HG02870 (cell line): ENCODE measurements around the gene GOLGA3.
"Not testable (repeated sequence)": the region's sequence is repeated elsewhere in the genome, so short reads cannot be mapped to it uniquely, and the experiment has no call there.

ENCODE experiments used
- ATAC-seq: cut with Tn5 transposase; IDR thresholded peaks from one replicate; pipeline ENCODE4 v1.9.1; 2021; ENCODE audit warnings: mild to moderate bottlenecking, moderate library complexity; ENCODE audit not compliant: unreplicated experiment

Gene GOLGA3

DNA sequence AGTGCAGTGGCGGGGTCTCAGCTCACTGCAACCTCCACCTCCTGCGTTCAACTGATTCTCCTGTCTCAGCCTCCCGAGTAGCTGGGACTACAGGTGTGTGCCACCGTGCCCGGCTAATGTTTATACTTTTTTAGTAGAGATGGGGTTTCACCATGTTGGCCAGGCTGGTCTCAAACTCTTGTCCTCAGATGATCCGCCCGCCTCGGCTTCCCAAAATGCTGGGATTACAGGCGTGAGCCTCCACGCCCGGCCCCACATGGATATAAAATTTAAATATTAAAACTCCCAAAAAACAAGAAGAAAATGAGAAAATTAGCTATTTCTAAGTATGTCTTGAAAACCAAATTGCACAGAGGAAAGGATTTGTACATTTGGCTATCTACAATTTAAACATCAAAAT lies 16.0 kb upstream of the GOLGA3 start:
- not testable (repeated sequence) for ATAC-seq

DNA sequence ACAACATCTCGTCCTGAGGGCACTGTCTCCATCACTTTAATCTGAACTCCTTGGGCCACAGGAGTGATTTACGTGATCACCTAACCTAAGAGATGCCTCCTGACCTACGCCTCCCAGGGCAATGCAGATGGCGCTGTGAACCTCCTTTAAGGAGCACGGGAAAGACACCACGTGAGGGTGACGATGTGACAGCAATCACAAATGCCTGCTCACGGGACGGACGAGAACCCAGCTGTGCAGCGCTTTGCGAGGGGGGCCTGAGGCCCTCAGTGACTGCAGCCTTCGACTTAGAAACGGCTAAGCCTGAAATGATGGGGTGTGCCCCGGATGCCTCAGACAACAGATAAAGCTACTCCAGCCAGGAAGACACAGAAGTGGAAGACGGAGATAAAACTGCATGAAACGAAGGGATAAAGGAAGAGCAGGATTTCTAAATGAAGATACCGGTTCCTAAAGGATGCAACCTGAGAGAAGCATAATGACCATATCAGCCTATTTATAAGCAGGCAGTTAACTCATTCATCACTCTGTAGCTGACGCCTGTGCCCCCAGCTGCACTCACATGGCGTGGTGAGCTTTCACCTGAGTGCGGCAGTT lies 13.9 kb upstream of the GOLGA3 start:
- ATAC-seq = no peak

DNA sequence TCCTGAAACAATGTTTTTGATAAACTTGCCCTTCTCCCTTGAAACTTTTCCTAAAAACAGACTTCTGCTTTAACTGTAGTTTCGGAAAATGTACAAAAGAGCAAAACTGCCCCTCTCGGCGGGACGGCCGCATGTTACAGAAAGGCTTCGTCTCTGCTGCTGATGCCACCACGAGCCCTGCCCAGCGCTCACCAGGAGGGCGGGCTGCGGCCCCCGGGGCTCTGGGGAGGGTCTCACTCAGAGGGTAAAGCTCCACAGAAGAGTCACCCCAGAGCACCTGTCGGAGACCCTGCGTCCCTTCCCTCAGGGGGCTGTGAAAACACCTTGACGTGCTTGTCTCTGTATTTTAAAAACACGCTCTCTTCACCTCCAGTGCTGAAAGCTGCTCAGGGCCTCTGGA lies 12.5 kb upstream of the GOLGA3 start:
- ATAC-seq = no peak

DNA sequence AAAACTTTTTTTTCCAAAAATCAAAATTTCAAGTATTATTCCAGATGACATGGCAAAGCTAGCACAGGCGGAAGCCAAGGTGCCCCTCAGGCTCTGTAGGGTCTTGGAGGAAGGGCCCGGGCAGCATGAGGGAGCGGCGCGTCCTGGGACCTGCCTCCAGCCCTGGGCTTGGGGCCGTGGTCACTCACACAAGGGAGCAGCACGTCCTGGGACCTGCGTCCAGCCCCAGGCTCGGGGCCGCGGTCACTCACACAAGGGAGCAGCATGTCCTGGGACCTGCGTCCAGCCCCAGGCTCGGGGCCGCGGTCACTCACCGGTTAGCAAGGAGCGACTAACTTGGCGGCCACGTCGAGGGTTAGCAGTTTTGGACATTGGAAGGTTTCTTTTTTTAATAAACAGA lies 11.9 kb upstream of the GOLGA3 start:
- ATAC-seq = no peak

DNA sequence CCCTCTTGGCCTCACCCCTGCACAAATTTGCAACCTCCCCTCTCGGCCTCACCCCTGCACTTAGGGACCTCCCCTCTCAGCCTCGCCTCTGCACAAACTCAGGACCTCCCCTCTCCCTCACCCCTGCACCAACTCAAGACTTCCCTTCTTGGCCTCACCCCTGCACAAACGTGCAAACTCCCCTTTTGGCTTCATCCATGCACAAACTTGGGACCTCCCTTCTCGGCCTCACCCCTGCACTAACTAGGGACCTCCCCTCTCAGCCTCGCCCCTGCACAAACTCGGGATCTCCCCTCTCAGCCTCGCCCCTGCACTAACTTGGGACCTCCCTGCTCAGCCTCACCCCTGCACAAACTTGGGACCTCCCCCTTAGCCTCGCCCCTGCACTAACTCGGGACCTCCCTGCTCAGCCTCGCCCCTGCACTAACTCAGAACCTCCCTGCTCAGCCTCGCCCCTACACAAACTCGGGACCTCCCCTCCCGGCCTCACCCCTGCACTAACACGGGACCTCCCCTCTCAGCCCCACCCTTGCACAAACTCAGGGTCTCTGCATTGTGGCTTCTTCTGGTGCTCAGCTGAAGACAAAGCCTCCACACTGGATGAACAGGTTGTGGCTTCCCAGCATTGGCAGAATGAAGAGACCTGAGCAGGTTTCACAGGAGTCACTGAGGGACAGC lies 11.0 kb upstream of the GOLGA3 start:
- no peak for ATAC-seq

DNA sequence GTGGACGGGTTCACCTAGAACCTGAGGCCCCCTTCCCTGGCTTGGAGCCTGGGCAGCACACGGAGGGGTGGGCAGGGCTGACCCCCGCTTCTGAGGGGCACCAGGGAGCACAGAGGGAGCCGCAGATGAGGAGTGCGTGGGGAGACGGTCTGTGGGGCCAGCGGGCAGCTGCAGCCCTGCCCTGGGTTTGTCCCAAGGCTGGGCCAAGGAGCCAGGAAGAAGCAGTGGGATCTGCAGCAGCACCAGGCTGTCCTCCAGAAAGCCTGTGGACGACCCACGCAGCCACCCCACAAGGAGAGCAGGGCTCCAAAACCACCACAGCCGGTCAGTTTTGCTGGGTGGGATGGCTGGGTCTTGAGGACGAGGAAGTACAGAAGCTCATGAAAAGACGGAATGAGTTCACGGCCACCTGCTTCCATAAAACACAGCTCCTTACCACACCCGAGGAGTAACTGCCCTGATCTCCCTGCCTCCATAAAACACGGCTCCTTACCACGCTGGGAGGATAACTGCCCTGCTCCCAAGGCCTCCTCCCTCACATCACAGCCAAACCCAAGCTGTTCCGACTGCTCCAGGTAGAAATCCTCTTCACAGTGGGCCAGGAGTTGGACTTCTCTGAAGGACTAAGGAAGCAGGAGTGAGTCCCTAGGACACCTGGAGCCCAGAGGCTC lies 9.9 kb upstream of the GOLGA3 start:
- no peak for ATAC-seq

DNA sequence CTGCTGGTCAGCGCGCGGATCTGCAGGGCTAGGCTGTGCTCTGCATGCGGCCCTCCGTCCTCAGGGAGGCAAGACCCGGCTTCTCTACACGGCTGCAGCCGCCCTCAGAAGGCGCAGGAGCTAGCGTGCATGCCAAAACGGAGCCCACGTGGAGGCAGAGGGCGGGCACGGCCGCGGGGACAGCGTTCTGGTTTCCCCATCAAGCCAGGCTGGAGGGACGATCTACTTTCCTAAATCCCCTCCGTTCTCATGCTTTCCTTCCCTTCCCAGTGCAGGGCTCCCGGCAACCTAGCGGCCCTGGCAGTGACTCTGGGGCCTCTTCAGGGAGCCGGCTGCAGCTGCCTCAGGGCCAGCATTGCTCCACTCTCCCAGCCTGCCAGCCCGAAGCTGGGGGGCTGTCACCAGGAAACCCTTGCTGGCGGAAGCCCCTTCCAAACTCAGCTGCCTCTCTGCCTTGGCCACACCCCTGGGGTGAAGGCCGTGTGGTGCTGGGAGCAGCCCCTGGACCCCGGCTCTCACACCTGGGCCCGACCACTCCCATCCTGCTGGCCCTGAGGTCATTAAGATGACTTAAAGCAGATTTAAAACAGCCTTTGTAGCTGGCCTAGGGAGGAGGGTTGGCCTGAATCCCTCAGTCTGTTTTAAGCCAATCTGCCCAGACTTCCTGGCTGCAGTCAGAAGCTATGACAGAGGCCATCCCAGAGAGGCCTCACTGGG lies 9.2 kb upstream of the GOLGA3 start:
- ATAC-seq = no peak

DNA sequence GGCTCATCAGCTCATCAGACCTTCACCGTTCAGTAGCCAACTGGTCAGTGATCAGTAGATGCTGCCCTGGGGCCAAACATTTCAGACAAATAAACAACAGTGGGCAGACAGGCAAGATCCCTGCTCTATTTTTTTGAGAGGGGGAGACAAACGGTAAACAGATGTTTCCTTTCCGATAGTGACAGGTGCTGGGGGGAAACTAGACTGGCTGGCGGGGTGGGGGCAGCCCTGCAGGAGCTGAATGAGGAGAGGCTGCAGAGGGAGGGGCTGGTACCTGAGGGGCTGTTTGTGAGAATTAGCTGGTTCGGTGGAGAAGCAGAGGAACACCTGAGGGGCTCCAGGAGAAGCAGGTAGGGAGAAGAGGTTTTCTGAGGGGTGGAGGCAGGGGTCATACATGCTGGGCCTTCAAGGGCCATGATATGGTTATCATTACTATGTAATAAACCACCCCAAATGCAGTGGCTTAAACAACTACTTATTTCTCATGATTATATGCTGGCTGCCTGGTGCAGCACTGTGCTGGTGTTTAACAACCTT lies 8.2 kb upstream of the GOLGA3 start:
- ATAC-seq = no peak

DNA sequence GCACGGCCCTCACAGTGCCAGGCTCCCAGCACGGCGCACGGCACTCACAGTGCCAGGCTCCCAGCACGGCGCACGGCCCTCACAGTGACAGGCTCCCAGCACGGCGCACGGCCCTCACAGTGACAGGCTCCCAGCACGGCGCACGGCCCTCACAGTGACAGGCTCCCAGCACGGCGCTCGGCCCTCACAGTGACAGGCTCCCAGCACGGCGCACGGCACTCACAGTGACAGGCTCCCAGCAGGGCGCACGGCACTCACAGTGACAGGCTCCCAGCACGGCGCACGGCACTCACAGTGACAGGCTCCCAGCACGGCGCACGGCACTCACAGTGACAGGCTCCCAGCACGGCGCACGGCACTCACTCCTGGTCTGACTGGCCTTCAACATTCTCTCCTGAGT lies 7.6 kb upstream of the GOLGA3 start:
- ATAC-seq = not testable (repeated sequence)

DNA sequence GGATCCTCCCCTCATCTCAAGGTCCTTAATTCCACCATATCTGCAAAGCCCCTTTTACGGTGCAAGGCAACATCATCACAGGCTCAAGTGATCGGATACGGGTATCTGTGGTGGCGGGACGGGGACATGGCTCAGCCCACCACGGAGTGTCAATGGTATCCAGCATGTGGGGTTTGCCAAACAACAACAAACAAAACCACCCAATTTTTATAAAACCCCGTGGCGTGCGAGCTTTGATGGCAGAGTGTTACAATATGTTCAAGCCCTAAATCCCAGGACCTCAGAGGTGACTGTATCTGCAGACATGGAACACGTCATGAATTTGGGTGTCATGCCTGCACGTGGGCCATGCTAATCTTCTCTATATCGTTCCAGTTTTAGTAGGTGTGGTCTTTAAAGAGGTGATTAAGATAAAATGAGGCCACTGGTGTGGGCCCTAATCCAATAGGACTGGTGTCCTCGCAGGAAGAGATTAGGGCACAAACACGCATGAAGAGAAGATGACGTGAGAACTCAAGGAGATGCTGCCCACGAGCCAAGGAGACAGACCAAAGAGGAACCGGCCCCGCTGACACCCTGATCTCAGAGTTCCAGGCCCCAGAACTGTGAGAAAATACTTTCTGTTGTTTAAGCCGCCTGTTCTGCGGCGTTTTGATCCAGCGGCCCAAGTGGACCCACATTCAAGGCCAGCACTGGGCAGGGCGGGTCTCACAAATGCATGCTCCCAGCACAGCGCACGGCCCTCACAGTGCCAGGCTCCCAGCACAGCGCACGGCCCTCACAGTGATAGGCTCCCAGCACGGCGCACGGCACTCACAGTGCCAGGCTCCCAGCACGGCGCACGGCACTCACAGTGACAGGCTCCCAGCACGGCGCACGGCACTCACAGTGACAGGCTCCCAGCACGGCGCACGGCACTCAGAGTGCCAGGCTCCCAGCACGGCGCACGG lies 6.7 kb upstream of the GOLGA3 start:
- ATAC-seq = no peak

DNA sequence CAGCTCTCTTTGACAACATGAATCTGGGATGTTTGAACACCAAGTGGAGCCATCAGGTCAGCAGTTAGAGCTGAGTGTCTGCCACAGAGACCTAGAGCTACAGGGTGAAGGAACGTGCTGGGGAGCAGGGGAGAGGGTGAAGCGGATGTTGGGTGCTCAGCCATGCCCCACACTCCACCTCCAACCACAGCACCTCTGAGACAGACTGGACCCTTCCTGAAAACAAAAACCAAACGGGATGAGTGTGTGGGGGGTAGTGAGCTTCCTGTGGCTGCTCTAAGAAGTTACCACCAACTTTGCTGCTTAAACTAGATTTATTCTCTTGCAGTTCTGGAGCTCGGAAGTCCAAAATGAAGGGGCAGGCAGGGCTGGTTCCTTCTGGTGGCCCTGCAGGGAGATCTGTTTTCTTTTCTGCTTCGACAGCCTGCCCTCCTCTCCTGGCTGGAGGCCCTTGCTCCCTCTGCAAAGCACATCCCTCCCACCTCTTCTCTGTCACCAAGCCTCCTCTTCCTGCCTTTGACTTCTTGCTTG lies 5.6 kb upstream of the GOLGA3 start:
- ATAC-seq = no peak

DNA sequence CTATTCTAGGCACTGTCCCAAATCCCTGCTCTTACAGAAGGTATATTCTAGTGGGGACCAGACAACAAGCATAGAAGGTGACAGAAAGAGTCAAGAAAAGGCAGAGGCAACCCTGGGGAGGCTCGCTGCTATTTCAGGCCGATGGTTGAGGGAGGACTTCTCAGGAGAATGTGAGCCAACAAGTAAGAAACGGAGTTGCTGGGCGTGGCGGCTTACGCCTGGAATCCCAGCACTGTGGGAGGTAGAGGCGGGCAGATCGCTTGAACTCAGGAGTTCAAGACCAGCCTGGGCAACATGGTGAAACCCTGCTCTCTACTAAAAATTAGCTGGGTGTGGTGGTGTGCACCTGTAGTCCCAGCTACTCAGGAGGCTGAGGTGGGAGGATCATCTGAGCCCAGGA lies 4.7 kb upstream of the GOLGA3 start:
- no peak for ATAC-seq

DNA sequence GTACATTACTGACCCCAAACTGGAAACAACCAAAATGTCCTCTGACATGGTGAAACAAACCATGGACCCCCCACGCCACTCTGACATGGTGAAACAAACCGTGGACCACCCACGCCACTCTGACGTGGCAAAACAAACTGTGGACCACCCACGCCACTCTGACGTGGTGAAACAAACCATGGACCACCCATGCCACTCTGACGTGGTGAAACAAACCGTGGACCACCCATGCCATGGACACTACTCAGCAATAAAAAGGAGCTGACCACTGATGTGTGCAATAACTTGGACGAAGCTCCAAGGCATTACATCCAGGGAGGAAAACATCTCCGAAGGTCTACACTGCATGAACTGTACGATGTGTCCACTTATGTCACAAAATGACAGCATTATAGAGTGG lies 3.1 kb upstream of the GOLGA3 start:
- ATAC-seq = no peak

DNA sequence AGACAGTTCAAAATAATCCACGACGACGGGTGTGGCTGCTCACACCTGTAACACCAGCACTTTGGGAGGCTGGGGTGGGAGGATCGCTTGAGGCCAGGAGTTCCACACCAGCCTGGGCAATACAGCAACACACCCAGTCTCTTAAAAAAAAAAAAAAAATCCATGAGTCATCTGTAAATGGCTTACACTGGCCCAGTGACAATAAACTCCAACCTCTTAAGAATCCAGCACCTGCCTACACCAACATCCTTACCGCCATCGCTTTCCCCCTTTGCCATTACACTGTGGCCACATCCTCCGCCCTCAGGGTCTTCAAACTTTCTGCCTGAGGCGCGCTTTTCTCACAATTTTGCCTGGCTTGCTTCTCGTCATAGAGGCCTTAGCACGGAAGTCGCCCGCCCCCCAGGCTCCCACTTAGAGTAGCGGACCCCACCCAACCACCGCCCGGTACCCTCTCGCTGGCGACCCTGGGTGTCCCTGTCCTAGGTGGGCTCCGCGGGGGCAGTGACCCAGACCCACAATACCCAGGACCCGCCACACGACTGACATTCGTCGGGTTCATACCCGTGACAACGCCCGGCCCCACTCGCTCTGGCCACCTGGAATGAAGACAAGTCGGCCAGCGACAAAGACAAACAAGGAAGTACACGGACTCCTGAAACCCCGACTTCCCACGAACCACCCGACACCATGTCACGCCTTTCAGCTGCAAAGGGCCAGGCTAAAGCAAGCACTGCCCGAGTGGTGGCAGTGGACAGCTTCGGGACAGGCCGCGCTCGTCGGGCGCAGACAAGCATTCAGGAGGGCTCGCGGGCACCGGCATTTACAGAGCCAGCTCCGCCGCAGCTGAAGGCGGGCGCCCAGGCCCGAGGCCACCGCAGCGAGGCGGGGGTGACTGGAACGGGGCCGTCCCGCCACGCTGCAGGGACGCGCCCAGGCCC lies 636 bp downstream of the GOLGA3 start:
- peak; percentile 31 for ATAC-seq

DNA sequence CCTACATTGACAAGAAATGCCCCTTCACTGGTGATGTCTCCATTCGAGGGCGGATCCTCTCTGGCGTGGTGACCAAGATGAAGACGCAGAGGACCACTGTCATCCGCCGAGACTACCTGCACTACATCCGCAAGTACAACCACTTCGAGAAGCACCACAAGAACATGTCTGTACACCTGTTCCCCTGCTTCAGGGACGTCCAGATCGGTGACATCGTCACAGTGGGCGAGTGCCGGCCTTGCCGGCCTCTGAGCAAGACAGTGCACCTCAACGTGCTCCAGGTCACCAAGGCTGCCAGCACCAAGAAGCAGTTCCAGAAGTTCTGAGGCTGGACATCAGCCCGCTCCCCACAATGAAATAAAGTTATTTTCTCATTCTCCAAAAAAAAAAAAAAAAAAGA lies 2.8 kb downstream of the GOLGA3 start:
- ATAC-seq = no peak

DNA sequence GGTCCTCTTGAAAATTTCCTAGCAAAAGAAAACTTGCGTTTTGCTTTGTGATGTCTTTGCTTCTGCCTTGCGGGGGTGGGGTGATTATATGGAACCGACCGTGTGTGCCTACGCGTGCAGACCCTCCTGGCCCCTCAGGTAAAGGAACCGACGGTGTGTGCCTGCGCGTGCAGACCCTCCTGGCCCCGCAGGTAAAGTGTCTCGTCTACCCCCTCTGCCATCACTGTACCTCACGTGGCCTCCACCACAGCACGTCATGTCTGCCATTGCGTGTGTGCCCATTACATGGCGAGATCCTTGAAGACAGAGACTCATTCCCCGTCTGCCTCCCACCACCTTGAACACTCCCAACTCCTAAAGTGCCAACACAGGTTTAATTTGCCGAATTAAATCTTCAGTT lies 3.6 kb downstream of the GOLGA3 start:
- no peak for ATAC-seq

DNA sequence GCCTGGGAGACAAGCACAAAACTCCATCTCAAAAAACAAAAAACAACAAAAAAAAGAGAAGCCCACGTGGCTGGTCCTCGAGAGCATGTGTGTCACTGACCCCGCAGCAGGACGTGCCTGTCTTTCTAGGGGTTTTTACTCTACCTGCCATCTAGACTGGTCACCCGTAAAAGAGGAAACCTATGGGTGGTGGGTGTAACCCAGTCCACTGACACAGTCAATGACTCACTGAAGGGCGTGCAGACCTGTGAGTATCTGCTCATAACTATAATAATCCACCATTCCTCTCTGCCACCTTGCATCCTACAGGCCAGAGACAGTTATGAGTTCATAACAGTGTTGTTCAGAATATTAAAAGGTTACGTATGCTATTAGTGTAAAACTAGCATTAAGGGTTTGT lies 4.6 kb downstream of the GOLGA3 start:
- no peak for ATAC-seq

DNA sequence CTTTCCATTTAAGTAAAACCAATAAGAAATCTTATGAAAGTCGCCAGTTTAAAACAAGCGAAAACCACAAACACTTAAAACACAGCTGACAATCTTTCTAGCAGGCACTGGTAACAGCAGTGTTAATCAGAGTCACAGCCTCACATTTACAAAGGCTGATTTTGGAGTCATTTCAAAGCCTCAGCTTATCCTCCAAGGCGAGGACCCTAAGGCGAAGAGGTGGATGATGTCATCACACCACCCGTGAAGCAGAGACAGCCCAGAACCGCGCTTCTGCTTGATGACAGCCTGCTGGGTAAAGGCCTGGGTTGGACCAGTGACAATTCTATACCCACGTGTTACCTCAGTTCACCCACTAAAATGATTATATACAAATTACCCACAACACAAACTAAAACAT lies 10.1 kb downstream of the GOLGA3 start:
- no peak for ATAC-seq

DNA sequence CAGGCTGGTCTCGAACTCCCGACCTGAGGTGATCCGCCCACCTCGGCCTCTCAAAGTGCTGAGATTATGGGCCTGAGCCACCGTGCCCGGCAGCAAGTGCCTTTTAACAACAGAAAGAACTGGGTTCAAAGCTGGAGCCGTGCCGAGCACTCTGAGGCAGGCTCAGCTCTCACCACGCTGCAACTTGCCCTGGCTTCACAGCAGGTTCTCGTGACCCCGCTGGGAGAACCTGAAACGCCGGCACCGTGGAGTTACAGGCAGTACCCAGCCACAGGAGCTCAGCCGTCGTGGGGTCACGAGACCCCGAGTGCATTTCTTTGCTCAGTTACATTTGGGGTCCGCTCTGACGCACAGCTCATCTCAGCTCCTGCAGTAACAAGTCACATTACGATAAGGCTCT lies 14.4 kb downstream of the GOLGA3 start:
- ATAC-seq = no peak
